PC-9 (cell line): Measurements from ENCODE around the gene SPATS2L.

Experiments
- CTCF ChIP-seq: fragments of 200-600 bp; sonication (generic); conservative IDR thresholded peaks from 2 replicates; pipeline ENCODE4 v1.6.1; 2017; ENCODE audit warnings: mixed run types, antibody characterized with exemption, mild to moderate bottlenecking, moderate library complexity
- EZH2 ChIP-seq: fragments of 200-600 bp; sonication (generic); IDR thresholded peaks from 2 replicates; pipeline ENCODE4 v1.8.0; 2017; ENCODE audit warnings: antibody characterized with exemption, low read depth

- TF ChIP-seq CTCF, result no peak
- no peak for TF ChIP-seq EZH2
These were observed 34.2 kb upstream of the SPATS2L start for GRCh38 chr2:200272320-200272719.
